ENCODE measurements around the gene JAK1. TPM values are rescaled to one million over a fixed set of nuclear protein-coding genes. Genes with fewer than 3 reads are reported as not detected.

The JAK1 gene
- polyA plus RNA-seq, 2 of the 4 experiments (the other 2 are of a cell fraction), result 110 to 159 TPM

GRCh38 chr1:64928325-64928724, 38.0 kb downstream of the JAK1 start (continued):
- no peak for TF ChIP-seq HMGXB4 (CRISPR knock-in tag; IDR thresholded peaks at IDR 0.05; ENCODE audit: borderline replicate concordance)

- DNase-seq (ENCODE audit: low read depth in 1 of 2, low spot score in 1 of 2) (no peak), FAIRE-seq (no peak), ATAC-seq (no peak)
- ChIA-PET POLR2A (no interaction called here), CTCF (no interaction called here)
- WGBS (ENCODE audit: missing lambda C conversion rate), result 89% methylated on average over 2 of the region's 2 CpGs
- H3K4me1 ChIP-seq, result peaks cover 87% of the 10 kb centered on the region
- no peak overlapping the region for H3K4me2 ChIP-seq
- peak overlapping the region in 1 of 2 experiments; percentile 60; a peak in 3 of 6 replicates for H3K27ac ChIP-seq
- TF ChIP-seq RARB (CRISPR knock-in tag; IDR thresholded peaks at IDR 0.05), result no peak
- no peak for TF ChIP-seq NPAS2 (CRISPR knock-in tag; IDR thresholded peaks at IDR 0.05; ENCODE audit: borderline replicate concordance)
- TF ChIP-seq RFX5 (IDR thresholded peaks at IDR 0.05), result no peak
- TF ChIP-seq FOXS1 (CRISPR knock-in tag; IDR thresholded peaks at IDR 0.05), result no peak
- TF ChIP-seq ESRRA (IDR thresholded peaks at IDR 0.05; ENCODE audit: borderline replicate concordance, low read length), result no peak
- TF ChIP-seq HDAC2 (IDR thresholded peaks at IDR 0.05), result no peak
- TF ChIP-seq E2F6 (IDR thresholded peaks at IDR 0.05; ENCODE audit: borderline replicate concordance, low read depth), result no peak
- TF ChIP-seq TP53 (CRISPR knock-in tag; IDR thresholded peaks at IDR 0.05), result no peak
- no peak for TF ChIP-seq EP300 (IDR thresholded peaks at IDR 0.05)
- no peak overlapping the region for H3K4me3 ChIP-seq
- H3K9me3 ChIP-seq, result no peaks in the 10 kb centered on the region
Observed at GRCh38 chr1:64925594-64925993, 40.8 kb downstream of the JAK1 start.

- WGBS (ENCODE audit: missing lambda C conversion rate), result 50% methylated on average over 2 of the region's 2 CpGs
- ATAC-seq, result no peak
- DNase-seq (ENCODE audit: low read depth in 1 of 2, low spot score in 1 of 2), result no peak
- TF ChIP-seq RAD21 (conservative IDR thresholded peaks at IDR 0.05 in 1 of 2, IDR thresholded peaks at IDR 0.05 in 1 of 2), result no peak
- TF ChIP-seq NPAS2 (CRISPR knock-in tag; IDR thresholded peaks at IDR 0.05; ENCODE audit: borderline replicate concordance), result no peak
- no peak for TF ChIP-seq NFE2L2 (conservative IDR thresholded peaks at IDR 0.05; ENCODE audit: low read length)
- no peak for TF ChIP-seq CHD2 (IDR thresholded peaks at IDR 0.05; ENCODE audit: low read length, partially characterized antibody)
- no peak for TF ChIP-seq JUN (IDR thresholded peaks at IDR 0.05)
- TF ChIP-seq HDAC2 (IDR thresholded peaks at IDR 0.05), result no peak
- no peak for TF ChIP-seq KDM1A (IDR thresholded peaks at IDR 0.05; ENCODE audit: low read depth)
- TF ChIP-seq CEBPB (IDR thresholded peaks at IDR 0.05), result no peak
- TF ChIP-seq ATOH8 (CRISPR knock-in tag; IDR thresholded peaks at IDR 0.05; ENCODE audit: low read depth), result no peak
- TF ChIP-seq MAZ (IDR thresholded peaks at IDR 0.05; ENCODE audit: borderline replicate concordance, low read depth, low read length), result no peak
- no peak for TF ChIP-seq CTCF (IDR thresholded peaks at IDR 0.05)
- no peak for TF ChIP-seq HOXB5 (CRISPR knock-in tag; IDR thresholded peaks at IDR 0.05)
- TF ChIP-seq ZFP36 (IDR thresholded peaks at IDR 0.05; ENCODE audit: borderline replicate concordance, partially characterized antibody), result no peak
- no peak for TF ChIP-seq TP53 (CRISPR knock-in tag; IDR thresholded peaks at IDR 0.05)
- no peak for TF ChIP-seq RCOR1 (IDR thresholded peaks at IDR 0.05; ENCODE audit: low read depth, low read length)
- TF ChIP-seq PHF8 (IDR thresholded peaks at IDR 0.05; ENCODE audit: borderline replicate concordance, low read depth), result no peak
- TF ChIP-seq RNF2 (IDR thresholded peaks at IDR 0.05; ENCODE audit: borderline replicate concordance, low read depth), result no peak
- no peak for TF ChIP-seq HOXA7 (CRISPR knock-in tag; IDR thresholded peaks at IDR 0.05)
- no peak for TF ChIP-seq NR3C1 (IDR thresholded peaks at IDR 0.05)
- no peak for TF ChIP-seq SREBF2 (IDR thresholded peaks at IDR 0.05)
- Histone ChIP-seq H3K4me3 (no peak overlapping the region), H3K27ac (peak overlapping the region in 1 of 2 experiments; percentile 90; a peak in 3 of 6 replicates), H3K9me3 (no peaks in the 10 kb centered on the region), H3K4me2 (peak overlapping the region; percentile 70; the same call in 1 of the 3 replicates), H3K4me1 (peaks cover 92% of the 10 kb centered on the region)
- POLR2A ChIA-PET, result interaction anchor here (1.3 kb wide), 1 partner anchor 25 kb away, joined by 3 read pairs; no protein-coding TSS in a partner anchor
- CTCF ChIA-PET, result interaction anchor here (0.7 kb wide), 1 partner anchor 9 kb away, joined by 3 read pairs; no protein-coding TSS in a partner anchor
- no peak for FAIRE-seq
Observed at GRCh38 chr1:64923294-64923718, 43.0 kb downstream of the JAK1 start.
